ENCODE results near the gene OR5B2. TPM values are rescaled to one million over a fixed set of nuclear protein-coding genes. Genes with fewer than 3 reads are reported as not detected.

The OR5B2 gene
- total RNA-seq, 1 experiment from 2014 or later: not detected

DNA sequence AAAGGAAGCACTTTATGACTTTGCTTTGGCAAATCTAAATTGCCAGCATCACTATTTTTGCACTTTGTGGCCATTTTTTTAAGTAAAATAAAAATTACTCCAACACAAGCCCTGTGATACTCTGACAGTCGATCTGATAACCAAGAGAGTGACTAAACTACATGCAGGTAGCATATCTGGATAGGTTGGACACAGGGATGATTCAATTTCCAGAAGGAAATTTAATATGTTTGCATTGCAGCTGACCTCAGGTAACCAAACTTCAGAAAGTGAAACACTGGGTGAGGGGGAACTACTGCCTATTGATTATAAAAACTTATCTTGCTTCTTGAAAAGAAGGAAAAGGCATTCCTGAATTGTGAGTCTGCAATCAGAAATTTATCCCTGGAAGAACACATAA is 35.2 kb downstream of the OR5B2 start:
- H3K36me3 ChIP-seq: no peaks in the 10 kb centered on the region
- no peaks in the 10 kb centered on the region for H3K9me3 ChIP-seq (replicated peaks)
- no peak overlapping the region for H3K4me3 ChIP-seq
- H3K4me1 ChIP-seq: peaks cover 24% of the 10 kb centered on the region
- no peaks in the 10 kb centered on the region for H3K27me3 ChIP-seq
- no peak for DNase-seq
- no peak overlapping the region; the same call in 1 of the 2 replicates for H3K27ac ChIP-seq

DNA sequence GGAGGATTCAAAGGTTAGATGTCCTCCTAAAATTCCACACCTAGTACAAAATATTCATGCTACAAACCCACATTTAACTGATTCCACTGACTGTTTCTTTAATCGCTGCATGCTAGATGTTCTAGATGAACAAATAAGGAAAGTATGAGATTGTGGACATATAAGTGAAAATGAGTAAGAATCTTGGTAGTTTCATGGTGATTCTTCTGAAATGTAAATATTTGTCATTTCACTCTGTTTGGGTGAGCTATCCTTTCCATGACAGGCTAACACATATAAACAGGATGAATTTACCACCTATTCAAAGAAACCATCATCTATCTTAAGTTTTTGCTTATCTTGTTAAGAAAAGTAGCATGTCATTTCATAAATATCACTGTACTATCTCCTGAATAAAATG is 36.0 kb downstream of the OR5B2 start:
- no peak overlapping the region for H3K4me3 ChIP-seq
- no peak overlapping the region for H3K27ac ChIP-seq
- no peaks in the 10 kb centered on the region for H3K27me3 ChIP-seq
- peaks cover 32% of the 10 kb centered on the region for H3K4me1 ChIP-seq
- DNase-seq: no peak
- no peaks in the 10 kb centered on the region for H3K36me3 ChIP-seq
- no peaks in the 10 kb centered on the region for H3K9me3 ChIP-seq (replicated peaks)

DNA sequence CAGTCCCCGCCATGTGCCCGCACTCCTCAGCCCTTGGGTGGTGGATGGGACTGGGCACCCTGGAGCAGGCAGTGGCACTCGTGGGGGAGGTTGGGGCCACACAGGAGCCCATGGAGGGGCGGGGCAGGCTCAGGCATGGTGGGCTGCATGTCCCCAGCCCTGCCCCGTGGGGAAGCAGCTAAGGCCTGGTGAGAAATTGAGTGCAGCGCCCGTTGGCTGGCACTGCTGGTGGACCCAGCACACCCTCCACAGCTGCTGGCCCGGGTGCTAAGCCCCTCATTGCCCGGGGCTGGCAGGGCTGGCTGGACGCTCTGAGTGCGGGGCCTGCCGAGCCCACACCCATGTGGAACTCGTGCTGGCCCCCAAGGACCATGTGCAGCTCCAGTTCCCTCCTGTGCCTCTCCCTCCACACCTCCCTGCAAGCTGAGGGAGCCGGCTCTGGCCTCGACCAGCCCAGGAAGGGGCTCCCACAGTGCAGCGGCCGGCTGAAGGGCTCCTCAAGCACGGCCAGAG is 37.3 kb downstream of the OR5B2 start:
- no peak for DNase-seq
- H3K4me3 ChIP-seq: no peak overlapping the region
- H3K27ac ChIP-seq: no peak overlapping the region
- H3K27me3 ChIP-seq: no peaks in the 10 kb centered on the region
- peaks cover 36% of the 10 kb centered on the region for H3K4me1 ChIP-seq
- no peaks in the 10 kb centered on the region for H3K36me3 ChIP-seq
- H3K9me3 ChIP-seq (replicated peaks): no peaks in the 10 kb centered on the region

Other genes starting within 250 kb of the OR5B2 start
- gene OR9Q2, start 239.1 kb downstream of the OR5B2 start, total RNA-seq (2014; rRNA removed; shearing (Covaris generic)): not detected in 2 replicates
- gene OR1S2, start 224.0 kb downstream of the OR5B2 start, total RNA-seq (2014; rRNA removed; shearing (Covaris generic)): not detected in 2 replicates
- gene OR1S1, start 215.4 kb downstream of the OR5B2 start, total RNA-seq (2014; rRNA removed; shearing (Covaris generic)): not detected in 2 replicates
- not detected in 2 replicates for gene OR10Q1, start 199.2 kb downstream of the OR5B2 start, total RNA-seq (2014; rRNA removed; shearing (Covaris generic))
- not detected in 2 replicates for gene OR10W1, start 159.9 kb downstream of the OR5B2 start, total RNA-seq (2014; rRNA removed; shearing (Covaris generic))
- not detected in 2 replicates for gene OR5B17, start 69.1 kb downstream of the OR5B2 start, total RNA-seq (2014; rRNA removed; shearing (Covaris generic))
- not detected in 2 replicates for gene OR5B3, start 21.2 kb downstream of the OR5B2 start, total RNA-seq (2014; rRNA removed; shearing (Covaris generic))
- gene OR5B12, start 14.1 kb upstream of the OR5B2 start, total RNA-seq (2014; rRNA removed; shearing (Covaris generic)): not detected in 2 replicates
- gene OR5B21, start 80.0 kb upstream of the OR5B2 start, total RNA-seq (2014; rRNA removed; shearing (Covaris generic)): not detected in 2 replicates
- 1.9 TPM in 2 replicates for gene LPXN, start 147.7 kb upstream of the OR5B2 start, total RNA-seq (2014; rRNA removed; shearing (Covaris generic))
- gene ZFP91, start 150.9 kb upstream of the OR5B2 start, total RNA-seq (2014; rRNA removed; shearing (Covaris generic)): 56.4 and 60.5 TPM in 2 replicates
- 1.5 and 1.6 TPM in 2 replicates for gene CNTF, start 194.5 kb upstream of the OR5B2 start, total RNA-seq (2014; rRNA removed; shearing (Covaris generic))

Measured in SJCRH30 (cell line).